HG03457 (cell line): Measurements from ENCODE around the gene SLC9A1.
A peak's percentile ranks its signal among the peaks of the same experiment; 100 is the strongest.
"Not testable (repeated sequence)": the region's sequence is repeated elsewhere in the genome, so short reads cannot be mapped to it uniquely, and the experiment has no call there.

Experiments used
- ATAC-seq: cut with Tn5 transposase; IDR thresholded peaks from one replicate; pipeline ENCODE4 v1.9.1; 2021; ENCODE audit warnings: moderate number of reproducible peaks; ENCODE audit not compliant: unreplicated experiment

SLC9A1 gene

DNA sequence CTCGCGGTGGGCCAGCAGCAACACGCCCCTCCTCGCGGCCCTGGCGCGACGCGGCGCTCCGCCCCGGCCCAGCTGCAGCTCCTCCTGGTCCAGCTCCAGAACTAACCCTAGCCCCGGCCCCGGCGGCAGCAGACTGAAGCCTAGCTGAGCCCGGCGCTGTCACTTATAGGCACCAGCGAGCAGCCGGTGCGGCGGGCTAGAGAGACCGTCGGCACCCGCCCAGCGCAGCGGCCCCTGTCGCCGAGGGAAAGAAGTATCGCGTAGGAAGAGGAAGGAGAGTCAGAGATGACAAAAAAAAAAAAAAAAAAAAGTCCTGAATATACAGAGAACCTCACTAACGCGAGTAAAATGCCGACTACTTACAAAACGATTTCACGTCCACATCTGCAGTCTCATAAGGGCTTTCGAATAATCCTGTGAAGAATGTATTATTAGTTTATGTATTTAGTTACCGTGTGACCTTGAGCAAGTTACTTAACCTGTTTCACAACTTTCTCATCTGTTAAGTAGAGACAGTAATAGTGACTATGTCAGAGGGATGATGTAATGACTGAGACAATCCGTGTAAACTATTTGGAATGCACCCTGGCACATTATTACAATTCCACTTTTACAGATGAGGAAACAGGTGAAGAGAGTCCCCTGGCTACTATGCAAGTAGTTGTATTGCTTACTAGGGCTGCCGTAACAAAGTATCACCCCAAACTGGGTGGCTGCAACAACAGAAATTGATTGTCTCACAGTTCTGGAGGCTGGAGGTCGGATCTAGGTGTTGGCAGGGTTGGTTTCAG is at the start of gene SLC9A1:
Gene SLC9A1, minus strand, starts transcription at position 135 of the 791 bp plus-strand sequence. CDS start 791 bp downstream, outside the sequence.
- ATAC-seq, result peak; percentile 76

DNA sequence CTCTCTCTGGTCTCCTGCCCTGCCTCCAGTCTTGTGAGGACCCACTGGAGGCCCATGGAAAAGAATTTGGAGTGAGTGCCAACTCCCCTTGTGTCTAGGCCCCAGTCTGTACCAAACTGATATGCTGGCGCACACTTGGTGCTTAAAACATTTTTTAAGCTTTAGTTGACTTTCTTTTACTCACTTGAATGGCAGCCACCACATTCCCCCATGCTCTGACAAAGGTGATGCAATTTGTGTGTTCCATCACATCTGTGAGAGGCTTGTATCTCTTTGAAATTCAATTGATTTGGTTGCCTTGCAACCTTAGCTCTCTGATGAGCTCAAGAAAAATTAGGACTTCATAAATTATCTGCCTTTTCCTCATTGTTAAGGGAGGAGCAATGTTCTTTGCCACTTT is 49.0 kb upstream of the SLC9A1 start:
- ATAC-seq, result no peak

DNA sequence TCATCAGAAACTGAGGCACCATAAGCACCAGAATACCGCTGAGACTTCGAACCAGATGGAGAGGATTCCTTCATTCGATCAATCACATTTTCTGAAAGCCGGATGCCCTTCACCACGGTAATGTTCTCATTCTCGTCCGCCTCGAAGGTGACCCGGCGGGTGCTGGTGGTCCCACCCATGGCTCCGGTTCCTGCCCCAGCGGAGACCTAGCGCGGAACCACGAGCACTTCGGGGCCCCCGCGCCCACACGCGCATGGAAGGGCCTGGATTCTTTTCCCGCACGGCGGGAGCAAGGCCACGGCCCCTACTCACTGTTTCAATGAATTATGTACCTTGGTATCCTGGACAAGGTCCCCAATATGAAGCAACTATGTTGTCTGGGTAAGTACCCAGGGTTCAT is 46.4 kb upstream of the SLC9A1 start:
- ATAC-seq, result no peak

DNA sequence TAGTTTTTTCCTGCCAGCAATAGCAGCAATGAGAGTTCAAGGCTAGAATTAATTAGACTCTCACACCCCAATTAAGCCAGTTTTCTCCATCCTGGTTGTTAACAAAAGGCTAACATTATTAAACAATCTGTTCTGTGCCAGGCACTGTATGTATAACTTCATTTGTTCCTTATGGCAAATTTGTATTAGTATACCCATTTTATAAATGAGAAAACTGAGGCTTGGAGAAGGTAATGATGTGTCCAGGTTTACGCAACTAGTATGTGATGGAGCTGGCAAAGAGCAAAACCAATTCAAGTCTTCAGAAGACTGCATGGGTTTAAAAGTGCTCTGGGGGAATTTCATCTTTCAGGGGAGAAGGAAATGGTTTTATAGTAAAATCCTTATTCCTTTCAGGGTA is 38.3 kb upstream of the SLC9A1 start:
- no peak for ATAC-seq

DNA sequence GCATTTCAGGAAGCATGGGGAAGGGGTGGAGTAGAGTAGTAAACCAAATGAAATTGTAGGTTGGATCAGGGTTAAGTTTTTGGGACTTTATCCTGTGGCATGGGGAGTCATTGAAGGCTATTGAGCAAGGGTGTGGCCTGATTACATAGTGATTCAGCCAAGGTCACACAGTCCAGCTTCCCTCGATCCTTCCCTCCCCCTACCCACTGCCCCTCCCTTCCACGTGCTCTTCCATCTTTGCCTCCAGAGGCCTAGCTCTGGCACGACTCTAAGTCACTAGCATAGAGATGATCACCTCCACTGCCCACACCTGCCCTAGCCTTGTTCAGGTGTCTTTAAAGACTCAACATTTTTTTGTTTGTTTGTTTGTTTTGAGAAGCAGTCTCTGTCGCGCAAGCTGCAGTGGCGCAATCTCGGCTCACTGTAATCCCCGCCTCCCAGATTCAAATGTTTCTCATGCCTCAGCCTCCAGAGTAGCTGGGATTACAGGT is 37.2 kb upstream of the SLC9A1 start:
- ATAC-seq, result no peak

DNA sequence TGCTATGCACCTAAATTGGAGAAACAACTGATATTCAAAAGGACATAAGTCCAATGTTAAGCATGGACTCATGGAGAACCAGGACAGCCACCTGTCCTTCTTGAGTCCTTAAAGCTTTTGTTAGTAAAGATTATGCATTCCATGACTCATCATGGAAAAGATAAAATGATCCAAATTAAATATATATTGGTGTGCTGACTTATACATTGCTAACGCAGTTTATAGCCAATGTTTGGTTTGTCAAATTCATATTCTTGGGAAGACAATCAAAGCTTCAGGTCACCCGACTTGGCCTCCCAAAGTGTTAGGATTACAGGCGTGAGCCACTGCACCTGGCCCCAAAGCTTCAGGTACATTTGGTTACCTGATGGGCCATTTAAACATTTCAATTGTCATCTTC is 29.7 kb upstream of the SLC9A1 start:
- not testable (repeated sequence) for ATAC-seq

DNA sequence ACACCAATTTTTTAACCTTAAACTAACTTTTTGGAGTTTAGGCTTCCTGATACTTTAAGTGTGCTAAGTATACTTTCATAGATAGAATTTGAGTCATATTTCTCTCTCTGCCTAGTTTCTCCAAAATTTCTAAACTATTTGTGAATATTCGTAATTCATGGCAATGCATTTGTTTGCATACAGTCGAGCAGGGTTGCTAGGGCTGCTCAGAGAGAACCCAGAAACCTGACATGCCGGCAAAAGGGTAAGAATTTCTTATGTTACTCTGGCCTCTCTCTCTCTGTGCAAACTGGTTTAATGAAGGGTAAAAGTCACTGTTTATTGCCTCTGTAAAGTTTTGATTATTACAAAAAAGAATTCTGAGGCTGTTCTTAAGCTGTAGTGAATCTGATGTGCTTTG is 25.1 kb upstream of the SLC9A1 start:
- no peak for ATAC-seq

DNA sequence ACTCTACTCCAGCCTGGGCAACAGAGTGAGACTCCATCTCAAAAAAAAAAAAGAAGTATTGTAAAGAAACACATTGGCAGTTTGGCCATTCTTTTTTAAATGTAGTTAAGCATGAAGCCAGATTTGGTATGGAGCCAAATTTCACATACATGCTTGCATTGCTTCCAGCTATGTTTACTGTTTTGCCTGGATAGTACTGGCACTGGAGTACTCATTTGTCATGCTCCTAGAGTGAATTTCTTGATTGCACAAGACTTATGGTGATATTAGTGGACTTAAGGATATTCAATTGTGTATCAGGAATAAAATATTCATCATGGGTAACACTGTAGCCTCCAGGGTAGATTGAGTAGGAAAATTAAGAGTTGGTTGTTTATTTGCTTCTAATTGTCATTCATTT is 24.5 kb upstream of the SLC9A1 start:
- no peak for ATAC-seq

DNA sequence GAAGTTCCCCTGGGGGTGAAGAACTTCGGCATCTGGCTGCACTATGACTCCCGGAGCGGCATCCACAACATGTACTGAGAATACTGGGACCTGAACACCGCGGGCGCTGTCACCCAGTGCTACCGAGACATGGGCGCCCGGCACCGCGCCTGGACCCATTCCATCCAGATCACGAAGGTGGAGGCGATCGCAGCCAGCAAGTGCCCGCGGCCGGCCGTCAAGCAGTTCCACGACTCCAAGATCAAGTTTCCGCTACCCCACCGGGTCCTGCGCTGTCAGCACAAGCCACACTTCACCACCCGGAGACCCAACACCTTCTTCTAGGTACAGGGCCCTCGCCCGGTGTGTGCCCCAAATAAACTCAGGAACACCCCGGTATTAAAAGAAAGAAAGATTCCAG is 22.0 kb upstream of the SLC9A1 start:
- ATAC-seq, result no peak

DNA sequence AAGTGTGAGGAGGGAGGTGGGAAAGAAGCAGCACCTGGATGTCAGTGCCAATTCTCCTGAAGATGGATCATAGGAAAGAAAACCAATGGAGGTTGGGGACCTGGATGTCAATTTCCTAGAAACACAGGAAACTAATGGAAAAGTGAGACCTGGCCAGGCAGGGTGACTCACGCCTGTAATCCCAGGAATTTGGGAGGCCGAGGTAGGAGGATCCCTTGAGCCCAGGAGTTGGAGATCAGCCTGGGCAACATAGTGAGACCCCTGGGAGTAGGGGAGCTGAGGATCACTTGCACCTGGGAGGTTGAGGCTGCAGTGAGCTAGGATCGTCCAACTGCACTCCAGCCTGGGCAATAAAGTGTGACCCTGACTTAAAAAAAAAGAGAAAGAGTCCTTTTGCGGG is 21.4 kb upstream of the SLC9A1 start:
- ATAC-seq, result no peak

DNA sequence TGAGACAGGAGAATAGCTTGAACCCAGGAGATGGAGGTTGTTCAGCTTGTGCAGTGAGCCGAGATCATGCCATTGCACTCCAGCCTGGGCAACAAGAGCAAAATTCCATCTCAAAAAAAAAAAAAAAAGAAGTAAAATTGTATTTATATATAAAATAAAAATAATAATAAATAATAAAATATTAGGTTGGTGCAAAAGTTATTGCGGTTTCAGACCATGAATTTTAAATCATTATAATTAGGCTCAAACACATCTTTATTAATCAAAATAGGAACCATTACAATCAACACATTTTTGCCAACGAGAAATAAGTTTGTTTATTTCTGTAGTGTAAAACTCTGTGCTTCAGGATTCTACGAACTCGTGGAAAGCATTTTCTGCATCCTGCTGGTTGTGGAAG is 18.1 kb upstream of the SLC9A1 start:
- not testable (repeated sequence) for ATAC-seq

DNA sequence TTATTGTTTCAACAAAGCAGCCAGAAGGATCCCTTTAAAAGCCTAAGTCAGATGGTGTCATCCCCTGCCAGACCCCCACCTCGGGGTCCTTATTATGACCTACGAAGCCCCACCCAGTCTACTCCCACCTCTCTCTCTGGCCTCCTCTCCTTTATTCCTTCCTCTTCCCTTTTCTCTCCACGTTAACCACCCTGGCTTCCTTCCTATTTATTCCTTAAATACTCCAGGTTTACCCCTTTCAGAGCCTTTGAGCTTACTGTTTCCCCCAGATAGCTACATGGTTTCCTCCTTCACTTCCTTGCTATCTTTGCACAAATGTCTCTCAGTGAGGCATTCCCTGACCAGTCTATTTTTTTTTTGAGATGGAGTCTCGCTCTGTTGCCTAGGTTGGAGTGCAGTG is 12.0 kb upstream of the SLC9A1 start:
- no peak for ATAC-seq

DNA sequence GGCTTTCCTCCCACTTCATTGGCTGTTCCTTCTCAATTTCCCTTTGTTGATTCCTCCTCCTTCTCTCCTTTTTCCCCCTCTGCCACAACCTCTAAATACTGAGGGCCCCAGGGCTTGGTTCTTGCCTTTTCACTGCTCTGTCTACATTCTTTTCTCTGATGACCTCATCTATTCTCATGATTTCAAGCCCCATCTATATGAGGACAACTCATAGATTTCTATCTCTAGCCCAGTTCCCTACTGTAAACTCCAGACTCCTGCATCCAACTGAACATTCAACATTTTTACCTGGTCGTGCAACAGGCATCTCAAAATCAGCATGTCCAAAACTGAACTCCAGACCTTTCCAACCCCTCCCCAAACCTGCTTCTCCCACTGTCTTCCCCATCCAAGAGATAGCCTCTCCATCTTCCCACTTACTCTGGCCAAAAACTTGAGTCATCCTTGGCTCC is 11.5 kb upstream of the SLC9A1 start:
- no peak for ATAC-seq

DNA sequence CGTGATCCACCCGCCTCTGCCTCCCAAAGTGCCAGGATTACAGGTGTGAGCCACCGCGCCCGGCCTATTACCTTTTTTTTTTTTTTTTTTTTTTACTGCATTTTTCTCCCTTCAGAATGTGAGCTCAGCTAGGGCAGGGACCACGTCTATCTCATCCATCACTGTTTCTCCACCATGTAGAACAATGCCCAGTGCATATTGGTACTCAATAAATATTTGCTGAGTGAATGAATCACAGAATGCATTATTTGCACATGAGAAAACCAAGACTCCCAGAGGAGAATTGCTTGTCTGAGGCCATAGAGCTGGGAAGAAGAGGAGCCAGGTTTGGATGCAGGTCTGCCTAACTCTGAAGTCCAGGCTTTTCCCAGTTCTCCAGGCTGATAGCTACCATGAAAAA is 8.2 kb upstream of the SLC9A1 start:
- no peak for ATAC-seq

DNA sequence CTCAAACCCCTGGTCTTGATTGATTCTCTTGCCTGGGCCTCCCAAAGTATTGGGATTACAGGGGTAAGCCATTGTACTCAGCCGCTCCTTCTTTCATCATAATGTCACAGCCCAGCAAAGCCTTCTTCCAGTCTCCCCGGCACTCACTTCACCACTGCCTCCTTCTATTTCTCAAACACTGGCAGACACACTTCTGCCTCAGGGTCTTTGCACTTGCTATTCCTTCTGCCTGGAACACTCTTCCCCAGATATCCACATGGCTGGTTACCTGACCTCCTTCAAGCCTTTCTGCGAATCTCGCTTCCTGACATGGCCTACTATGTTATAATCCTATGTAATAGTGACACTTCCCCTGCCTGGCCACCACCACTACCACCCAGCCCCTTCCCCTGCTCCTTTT is 7.2 kb upstream of the SLC9A1 start:
- no peak for ATAC-seq

DNA sequence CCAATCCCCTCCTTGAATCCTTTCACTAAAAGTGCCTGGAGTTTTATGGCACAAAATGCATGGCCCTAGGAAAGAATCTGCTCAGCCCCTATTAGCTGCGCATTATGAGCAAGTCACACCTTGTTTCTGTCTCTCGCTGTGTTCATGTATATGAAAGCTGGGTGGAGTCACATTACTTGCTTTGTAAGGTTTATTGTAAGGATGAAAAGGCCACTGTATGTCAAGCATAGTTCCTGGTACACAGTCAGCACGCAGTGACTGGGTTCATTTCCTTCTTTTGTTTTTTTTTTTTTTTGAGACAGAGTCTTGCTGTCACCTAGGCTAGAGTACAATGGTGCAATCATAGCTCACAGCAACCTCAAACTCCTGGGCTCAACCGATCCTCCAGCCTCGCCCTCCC is 6.7 kb upstream of the SLC9A1 start:
- no peak for ATAC-seq

DNA sequence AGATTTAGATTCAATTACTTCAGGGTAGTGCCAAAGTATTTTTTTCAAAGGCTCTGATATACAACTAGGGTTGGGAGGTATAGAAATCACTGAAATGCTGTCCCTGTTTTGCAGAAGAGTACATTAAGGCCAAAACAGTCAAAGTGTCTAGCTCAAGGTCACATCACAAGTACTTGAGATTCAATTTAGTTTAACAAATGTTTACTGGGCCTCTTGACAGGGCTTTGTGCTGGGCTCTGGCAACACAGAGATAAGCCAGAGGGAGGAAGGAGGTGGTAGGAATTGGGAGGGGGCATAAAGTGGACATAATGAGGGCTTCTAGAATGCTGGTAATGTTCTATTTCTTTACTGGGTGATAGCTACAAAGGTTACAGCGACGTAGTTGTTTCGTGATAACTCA is 2.3 kb upstream of the SLC9A1 start:
- ATAC-seq, result no peak

DNA sequence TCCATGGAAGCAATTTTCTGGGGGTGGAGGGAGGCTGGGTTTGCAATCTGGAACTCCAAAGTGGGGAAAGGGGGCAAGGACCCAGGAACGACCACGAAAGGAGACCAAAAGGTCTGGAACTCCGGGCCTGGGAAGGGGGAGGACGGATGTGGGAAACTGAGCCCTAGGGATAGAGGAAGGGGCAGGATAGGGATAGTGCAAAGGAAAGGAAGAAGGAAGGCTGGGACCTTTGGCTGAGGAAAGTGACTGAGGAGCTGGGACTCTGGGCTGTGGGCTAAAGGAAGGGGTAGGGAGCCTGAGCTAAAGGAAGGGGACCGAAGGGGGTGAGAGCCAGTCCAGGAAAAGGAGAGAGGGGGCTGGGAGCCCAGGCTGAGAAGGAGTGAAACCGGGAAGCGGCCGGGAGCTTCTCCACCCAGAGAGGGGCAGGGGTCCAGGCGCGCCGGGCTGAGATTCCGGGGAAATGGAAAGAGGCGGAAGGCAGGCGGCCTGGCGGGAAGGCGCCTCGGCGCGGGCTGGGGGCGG is 395 bp downstream of the SLC9A1 start:
- peak; percentile 26 for ATAC-seq

DNA sequence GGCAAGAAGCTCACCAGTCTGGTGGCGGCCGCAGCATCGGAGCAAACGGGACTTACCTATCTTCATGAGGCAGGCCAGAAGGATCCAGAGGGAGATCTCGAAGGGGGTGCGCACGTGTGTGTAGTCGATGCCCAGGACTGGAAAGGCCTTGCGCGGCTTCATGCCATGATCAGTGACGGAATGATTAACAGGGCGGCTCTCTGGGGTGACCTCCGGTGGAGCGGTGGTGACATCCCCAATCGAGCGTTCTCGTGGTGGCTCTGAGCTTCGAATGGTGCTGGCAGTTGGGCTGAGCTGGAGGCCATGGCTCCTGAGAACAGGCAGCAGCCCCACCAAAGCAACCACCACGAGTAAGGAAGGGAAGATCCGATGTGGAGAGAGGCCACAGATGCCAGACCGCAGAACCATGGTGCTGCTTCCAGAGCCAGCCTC is 982 bp downstream of the SLC9A1 start:
- ATAC-seq, result no peak

DNA sequence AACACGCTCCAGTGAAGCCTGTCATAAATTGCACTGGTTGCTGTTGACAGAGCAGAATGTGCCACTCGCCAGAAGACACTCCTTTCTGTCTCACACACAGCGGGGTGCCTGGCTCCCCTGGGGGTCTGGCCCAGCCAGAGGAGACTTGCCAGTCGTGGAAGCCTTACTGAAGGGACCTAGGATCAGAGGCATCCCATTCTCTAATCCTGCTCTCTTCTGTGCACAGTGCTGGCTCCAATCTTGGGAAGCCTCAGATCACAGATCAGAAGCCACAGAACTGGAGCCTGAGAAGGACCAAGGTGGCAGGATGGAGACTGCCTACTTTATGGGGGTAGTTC is 1.4 kb downstream of the SLC9A1 start:
- ATAC-seq, result no peak

DNA sequence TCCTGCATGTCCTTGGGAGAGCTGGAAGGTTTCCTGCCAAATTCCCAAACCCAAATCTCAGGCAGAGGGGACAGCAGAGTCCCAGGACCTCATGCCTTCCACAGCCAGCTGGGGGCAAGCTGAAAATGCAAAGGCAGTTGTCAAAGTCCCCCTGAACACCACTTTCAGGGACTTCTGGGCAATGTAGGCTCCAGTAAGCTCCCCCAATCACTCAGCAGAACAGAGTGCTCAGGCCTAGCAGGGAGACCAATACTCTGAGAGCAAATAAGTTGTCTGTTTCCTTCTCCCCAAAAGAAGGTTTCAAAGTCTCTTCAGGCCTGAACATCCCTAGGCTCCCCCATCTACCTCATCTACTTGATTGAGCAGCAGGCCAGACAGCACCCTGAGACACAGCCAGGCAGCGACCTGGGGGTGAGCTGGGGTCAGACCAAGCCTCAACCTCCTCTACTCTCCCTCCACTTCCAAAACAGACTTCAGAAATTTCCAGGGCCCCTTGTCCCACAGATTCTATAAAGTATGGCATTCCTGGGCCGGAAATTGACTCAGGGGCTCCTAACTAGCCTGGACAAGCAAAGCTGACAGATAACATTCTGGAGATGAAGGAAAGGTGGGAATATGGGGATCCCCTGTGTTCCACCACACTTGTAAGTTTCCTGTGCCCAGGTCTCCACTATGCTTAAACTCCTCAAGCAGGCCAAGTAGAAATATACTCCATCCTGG is 1.9 kb downstream of the SLC9A1 start:
- ATAC-seq, result no peak
